Large intestine (tissue), 3 donors: ENCODE data around the gene ZBTB44. TPM values are rescaled to one million over a fixed set of nuclear protein-coding genes. Genes with fewer than 3 reads are reported as not detected.

Source experiments
- DNase-seq, 2 donors: peaks; one replicate each; pipeline versions ENCODE4 v3.0.0 to v3.0.0-alpha.2; 2013
- H3K27ac ChIP-seq: one replicate; pipeline ENCODE4 v1.5.1; 2013; ENCODE audit warnings: low read length
- H3K27me3 ChIP-seq: 2 replicates; pipeline ENCODE4 v1.6.1; 2013; ENCODE audit warnings: low read length; ENCODE audit not compliant: control insufficient read depth, insufficient read depth
- H3K36me3 ChIP-seq: 2 replicates; pipeline ENCODE4 v1.6.1; 2013; ENCODE audit warnings: low read length; ENCODE audit not compliant: control insufficient read depth, insufficient read depth
- H3K4me1 ChIP-seq: one replicate; pipeline ENCODE4 v1.6.1; 2013; ENCODE audit warnings: low read length; ENCODE audit not compliant: control insufficient read depth, insufficient read depth
- H3K4me3 ChIP-seq: one replicate; pipeline ENCODE4 v1.5.1; 2013; ENCODE audit warnings: low read length
- H3K9me3 ChIP-seq: one replicate; pipeline ENCODE4 v1.6.1; 2013; ENCODE audit warnings: mild to moderate bottlenecking, low read depth, low read length, moderate library complexity; ENCODE audit not compliant: control insufficient read depth
- WGBS: methylation state at CpG from one replicate; pipeline ENCODE4 v1.1.5; 2013; ENCODE audit warnings: low lambda C conversion rate; ENCODE audit not compliant: insufficient coverage; 5-methylcytosine and 5-hydroxymethylcytosine counted together
- polyA plus RNA-seq: library from polyadenylated mRNA; unstranded; fragments of 120-200 nt; gene quantifications from one replicate; pipeline ENCODE4 v1.2.1, GENCODE V29; 2013

ZBTB44 gene
- polyA plus RNA-seq, 1 donor, result 31.9 TPM

DNA sequence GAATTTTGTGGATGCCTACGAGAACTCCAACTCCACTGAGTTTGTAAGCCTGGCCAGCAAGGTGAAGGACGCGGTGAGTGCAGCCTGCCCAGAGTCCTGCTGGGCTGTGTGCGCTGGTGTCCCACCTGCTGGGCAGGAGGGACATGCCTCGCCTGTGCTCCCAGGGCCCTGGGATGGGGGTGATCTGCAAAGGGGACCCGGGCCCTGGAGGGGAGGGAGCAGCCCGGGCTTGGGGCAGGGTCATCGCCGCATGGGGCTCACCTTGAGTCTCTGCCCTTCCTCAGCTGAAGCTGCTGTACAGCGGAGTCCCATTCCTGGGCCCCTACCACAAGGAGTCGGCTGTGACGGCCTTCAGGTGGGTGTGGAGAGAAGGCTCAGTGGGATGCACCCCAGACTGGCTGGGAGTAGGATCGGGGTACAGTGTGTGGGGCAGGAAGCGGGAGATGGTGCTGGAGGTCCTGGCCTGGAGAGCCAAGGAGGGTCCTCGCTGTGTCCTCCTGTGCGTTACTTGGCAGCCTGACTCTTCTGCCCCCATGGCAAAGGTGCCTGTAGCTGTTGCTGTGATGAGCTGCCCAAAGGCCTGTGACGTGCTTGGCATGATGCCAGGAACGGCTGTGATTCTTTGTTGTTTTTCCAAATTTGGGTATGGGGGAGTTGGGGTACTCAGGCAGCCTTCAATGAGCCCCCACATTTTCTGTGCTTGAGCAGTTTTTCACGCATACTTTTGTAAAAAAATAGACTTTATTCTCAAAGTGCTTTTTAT, 126.0 kb downstream of the ZBTB44 start:
- WGBS, result no CpG with 5 or more reads among the region's 19 CpGs
- Histone ChIP-seq H3K27ac (peak overlapping the region; percentile 78), H3K4me1 (peaks cover 38% of the 10 kb centered on the region), H3K27me3 (no peaks in the 10 kb centered on the region), H3K36me3 (peaks cover 47% of the 10 kb centered on the region), H3K9me3 (peaks cover 12% of the 10 kb centered on the region), H3K4me3 (no peak overlapping the region)
- no peak for DNase-seq

DNA sequence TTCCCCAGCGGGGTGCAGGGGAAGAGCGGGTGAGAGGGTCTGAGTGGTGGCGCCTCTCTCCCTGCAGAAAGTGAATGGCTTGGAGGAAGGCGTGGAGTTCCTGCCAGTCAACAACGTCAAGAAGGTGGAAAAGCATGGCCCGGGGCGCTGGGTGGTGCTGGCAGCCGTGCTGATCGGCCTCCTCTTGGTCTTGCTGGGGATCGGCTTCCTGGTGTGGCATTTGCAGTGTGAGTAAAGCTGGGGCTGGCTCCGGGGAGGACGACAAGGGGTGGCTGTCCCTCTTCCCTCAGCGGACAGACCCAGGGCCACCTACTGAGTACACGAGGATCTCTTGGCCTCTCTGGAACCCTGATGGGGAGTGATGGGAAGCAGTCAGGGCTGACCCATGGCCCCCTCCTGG, 126.7 kb downstream of the ZBTB44 start:
- peaks cover 39% of the 10 kb centered on the region for H3K4me1 ChIP-seq
- peaks cover 46% of the 10 kb centered on the region for H3K36me3 ChIP-seq
- WGBS, result no CpG with 5 or more reads among the region's 14 CpGs

GRCh38 chr11:130187096-130187495, 127.6 kb downstream of the ZBTB44 start:
- peaks cover 12% of the 10 kb centered on the region for H3K9me3 ChIP-seq
- no peak overlapping the region for H3K27ac ChIP-seq
- no peak overlapping the region for H3K4me3 ChIP-seq
- no peaks in the 10 kb centered on the region for H3K27me3 ChIP-seq
- no peak for DNase-seq
- no CpG with 5 or more reads among the region's 13 CpGs for WGBS
- H3K36me3 ChIP-seq, result peaks cover 44% of the 10 kb centered on the region
- H3K4me1 ChIP-seq, result peaks cover 38% of the 10 kb centered on the region

More for the DNA sequence above, 126.7 kb downstream of the ZBTB44 start:
- Histone ChIP-seq H3K27ac (no peak overlapping the region), H3K9me3 (peaks cover 12% of the 10 kb centered on the region), H3K4me3 (no peak overlapping the region), H3K27me3 (no peaks in the 10 kb centered on the region)
- no peak for DNase-seq

DNA sequence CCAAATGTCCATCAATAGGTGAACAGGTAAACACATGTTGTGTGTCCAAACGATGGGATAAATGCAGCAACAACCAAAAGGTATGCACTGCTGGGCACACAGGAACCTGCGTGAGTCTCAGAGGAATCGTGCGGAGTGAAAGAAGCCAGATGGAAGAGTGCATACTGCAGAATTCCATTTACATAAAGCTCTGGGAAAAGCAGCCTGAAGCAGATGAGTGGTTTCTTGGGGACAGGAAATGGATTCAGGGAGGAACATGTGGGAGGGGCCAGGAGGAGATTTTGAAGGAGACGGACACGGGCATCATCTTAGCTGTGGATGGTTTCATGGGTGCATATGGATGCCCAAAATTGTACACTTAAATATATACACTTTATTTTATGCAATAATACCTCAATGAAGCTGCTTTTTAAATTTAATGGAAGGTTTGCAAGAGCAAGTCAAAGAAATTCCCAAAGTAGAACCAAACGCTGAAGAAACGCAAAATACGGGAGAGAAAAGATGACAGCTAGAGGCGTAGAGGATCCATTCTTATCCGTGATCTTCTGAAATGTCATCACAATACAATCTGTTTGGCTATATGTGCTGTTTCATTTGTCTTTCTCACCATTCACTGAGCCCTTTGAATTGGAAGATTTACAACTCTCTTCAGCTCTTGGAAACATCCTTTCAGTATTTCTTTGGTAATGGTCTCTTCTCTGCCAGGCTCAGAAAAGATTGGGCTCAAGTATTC, 130.7 kb downstream of the ZBTB44 start:
- Histone ChIP-seq H3K9me3 (no peaks in the 10 kb centered on the region), H3K36me3 (peaks cover 17% of the 10 kb centered on the region), H3K4me3 (no peak overlapping the region), H3K27ac (peak overlapping the region; percentile 99), H3K27me3 (no peaks in the 10 kb centered on the region), H3K4me1 (peaks cover 41% of the 10 kb centered on the region)
- no peak for DNase-seq
- WGBS, result 100% methylated on average over 5 of the region's 11 CpGs

DNA sequence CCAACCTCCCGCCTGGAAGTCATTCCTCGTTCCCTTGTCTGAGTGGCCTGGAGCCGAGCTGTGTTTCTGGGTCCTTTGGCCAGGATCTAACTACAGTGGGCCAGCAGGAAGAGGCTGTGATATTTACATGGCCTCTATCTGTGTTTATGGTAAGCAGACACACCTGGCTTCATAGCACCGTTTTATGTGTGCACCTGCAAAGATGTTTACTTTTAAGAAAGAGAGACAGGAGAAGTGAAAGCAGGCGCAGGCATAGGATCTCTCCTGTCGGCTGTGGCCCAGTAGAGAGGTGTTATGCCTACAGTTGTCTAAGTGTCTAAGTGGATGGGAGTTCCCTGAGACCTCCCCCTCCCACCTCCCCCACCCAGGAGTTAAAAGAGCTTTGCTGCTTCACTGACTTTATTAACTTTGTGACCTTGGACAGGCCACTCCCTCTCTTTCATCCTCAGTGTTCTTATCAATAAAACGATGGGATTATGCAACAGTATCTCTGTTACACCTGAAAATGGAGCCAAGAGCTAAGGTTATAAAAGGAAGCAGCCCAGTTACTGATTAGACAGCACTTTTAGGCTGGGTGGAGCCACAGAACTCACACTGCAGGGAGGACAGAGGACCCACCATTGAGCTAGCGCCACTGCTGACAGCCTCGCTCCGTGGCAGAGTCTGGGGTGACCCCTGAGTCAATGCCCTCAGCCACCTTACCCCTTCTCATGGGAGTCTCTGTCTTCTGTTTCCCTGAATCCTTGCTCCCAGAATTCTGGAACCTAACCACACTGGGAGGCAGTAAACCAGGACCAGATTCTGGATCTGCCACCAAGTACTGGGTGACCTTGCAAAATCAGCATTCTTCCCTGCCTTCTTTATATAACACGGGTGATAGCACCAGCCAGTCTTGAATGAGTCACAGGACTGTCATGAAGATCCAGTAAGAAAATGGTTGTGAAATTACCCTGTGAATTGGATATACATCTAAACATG, 133.1 kb downstream of the ZBTB44 start:
- peaks cover 57% of the 10 kb centered on the region for H3K4me1 ChIP-seq
- H3K36me3 ChIP-seq, result peaks cover 6% of the 10 kb centered on the region
- peak; percentile 93 to 98 for DNase-seq
- H3K27ac ChIP-seq, result peak overlapping the region; percentile 99
- no peaks in the 10 kb centered on the region for H3K27me3 ChIP-seq
- peak overlapping the region; percentile 19 for H3K4me3 ChIP-seq
- no peaks in the 10 kb centered on the region for H3K9me3 ChIP-seq
- WGBS, result no CpG with 5 or more reads among the region's 11 CpGs

DNA sequence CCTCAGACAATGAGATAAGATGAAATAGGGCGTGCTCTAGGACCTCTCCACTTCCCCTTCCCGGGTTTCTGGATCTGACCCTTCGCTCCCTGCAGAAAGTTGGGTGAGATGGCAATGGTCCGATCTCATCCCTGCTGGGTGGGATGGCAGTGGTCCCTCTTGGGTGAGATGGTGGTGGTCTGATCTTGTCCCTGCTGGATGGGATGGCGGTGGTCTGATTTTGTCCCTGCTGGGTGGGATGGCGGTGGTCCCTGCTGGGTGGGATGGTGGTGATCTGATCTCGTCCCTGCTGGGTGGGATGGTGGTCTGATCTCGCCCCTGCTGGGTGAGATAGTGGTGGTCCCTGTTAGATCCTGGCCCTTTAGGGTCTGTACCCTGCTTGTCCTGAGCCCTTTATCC, 133.8 kb downstream of the ZBTB44 start:
- WGBS, result no CpG with 5 or more reads among the region's 8 CpGs
- DNase-seq, result no peak
- Histone ChIP-seq H3K9me3 (no peaks in the 10 kb centered on the region), H3K4me3 (peak overlapping the region; percentile 19), H3K4me1 (peaks cover 57% of the 10 kb centered on the region), H3K27me3 (no peaks in the 10 kb centered on the region), H3K27ac (peak overlapping the region; percentile 99), H3K36me3 (peaks cover 6% of the 10 kb centered on the region)

- Histone ChIP-seq H3K27me3 (no peaks in the 10 kb centered on the region), H3K27ac (peak overlapping the region; percentile 99), H3K4me3 (no peak overlapping the region), H3K4me1 (peaks cover 57% of the 10 kb centered on the region), H3K9me3 (no peaks in the 10 kb centered on the region), H3K36me3 (peaks cover 6% of the 10 kb centered on the region)
- no CpG with 5 or more reads among the region's 4 CpGs for WGBS
- peak; percentile 60 to 73 for DNase-seq
Measured at GRCh38 chr11:130180491-130180890, 134.2 kb downstream of the ZBTB44 start.

GRCh38 chr11:130179396-130180306, 135.1 kb downstream of the ZBTB44 start:
- H3K4me1 ChIP-seq, result peaks cover 57% of the 10 kb centered on the region
- WGBS, result no CpG with 5 or more reads among the region's 21 CpGs
- H3K36me3 ChIP-seq, result peaks cover 6% of the 10 kb centered on the region
- no peak overlapping the region for H3K4me3 ChIP-seq
- no peaks in the 10 kb centered on the region for H3K27me3 ChIP-seq
- peaks cover 2% of the 10 kb centered on the region for H3K9me3 ChIP-seq
- peak; percentile 78 to 91 for DNase-seq
- peak overlapping the region; percentile 99 for H3K27ac ChIP-seq

GRCh38 chr11:130178441-130179339, 136.0 kb downstream of the ZBTB44 start:
- Histone ChIP-seq H3K9me3 (peaks cover 3% of the 10 kb centered on the region), H3K27me3 (no peaks in the 10 kb centered on the region), H3K27ac (peak overlapping the region; percentile 99), H3K4me3 (no peak overlapping the region), H3K36me3 (peaks cover 9% of the 10 kb centered on the region), H3K4me1 (peaks cover 54% of the 10 kb centered on the region)
- peak in 1 of 2 donors; percentile 70 for DNase-seq
- WGBS, result no CpG with 5 or more reads among the region's 16 CpGs
